A673 (cell line): ENCODE results near the gene SLC66A2.

Experiments used
- EZH2 ChIP-seq: fragments of 200-600 bp; sonication (generic); IDR thresholded peaks from 2 replicates; pipeline ENCODE4 v1.6.1; 2017; ENCODE audit warnings: borderline replicate concordance, low read depth, mild to moderate bottlenecking, mixed read lengths, antibody characterized with exemption, low read length; ENCODE audit not compliant: poor library complexity, severe bottlenecking
- TF ChIP-seq, protein P1 (sequence below): fragments of 300-800, 200-600 bp; sonication (generic); conservative IDR thresholded peaks from 2 replicates; pipeline ENCODE4 v1.5.1; 2017; ENCODE audit warnings: low read depth, mild to moderate bottlenecking, antibody characterized with exemption, low read length, moderate library complexity, mixed read lengths

DNA sequence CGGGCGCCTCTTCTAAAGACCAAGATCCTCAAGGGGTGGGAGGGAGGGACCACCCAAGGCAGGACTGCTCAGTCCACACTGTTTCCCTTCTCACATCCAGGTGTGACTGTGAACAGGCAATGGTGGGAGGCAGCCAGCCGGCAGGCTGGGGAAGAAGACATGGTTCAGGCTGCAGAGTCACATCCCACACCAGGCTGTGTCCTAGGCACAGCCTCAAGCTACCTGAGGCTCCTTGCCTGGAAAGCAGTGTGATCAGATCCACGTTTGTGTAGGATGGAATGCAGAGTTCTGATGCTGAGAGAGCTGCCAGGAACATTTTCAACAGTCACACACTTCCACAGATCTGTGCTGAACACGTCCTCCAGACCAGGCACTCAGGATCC is 16.4 kb downstream of the SLC66A2 start:
- TF ChIP-seq, protein P1, sequence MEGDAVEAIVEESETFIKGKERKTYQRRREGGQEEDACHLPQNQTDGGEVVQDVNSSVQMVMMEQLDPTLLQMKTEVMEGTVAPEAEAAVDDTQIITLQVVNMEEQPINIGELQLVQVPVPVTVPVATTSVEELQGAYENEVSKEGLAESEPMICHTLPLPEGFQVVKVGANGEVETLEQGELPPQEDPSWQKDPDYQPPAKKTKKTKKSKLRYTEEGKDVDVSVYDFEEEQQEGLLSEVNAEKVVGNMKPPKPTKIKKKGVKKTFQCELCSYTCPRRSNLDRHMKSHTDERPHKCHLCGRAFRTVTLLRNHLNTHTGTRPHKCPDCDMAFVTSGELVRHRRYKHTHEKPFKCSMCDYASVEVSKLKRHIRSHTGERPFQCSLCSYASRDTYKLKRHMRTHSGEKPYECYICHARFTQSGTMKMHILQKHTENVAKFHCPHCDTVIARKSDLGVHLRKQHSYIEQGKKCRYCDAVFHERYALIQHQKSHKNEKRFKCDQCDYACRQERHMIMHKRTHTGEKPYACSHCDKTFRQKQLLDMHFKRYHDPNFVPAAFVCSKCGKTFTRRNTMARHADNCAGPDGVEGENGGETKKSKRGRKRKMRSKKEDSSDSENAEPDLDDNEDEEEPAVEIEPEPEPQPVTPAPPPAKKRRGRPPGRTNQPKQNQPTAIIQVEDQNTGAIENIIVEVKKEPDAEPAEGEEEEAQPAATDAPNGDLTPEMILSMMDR, result no peak
- no peak for TF ChIP-seq EZH2
